Lung microvascular endothelial cell (primary cell): ENCODE data around the gene TRIM42. TPM values are rescaled to one million over a fixed set of nuclear protein-coding genes. Genes with fewer than 3 reads are reported as not detected.
A peak's percentile ranks its signal among the peaks of the same experiment; 100 is the strongest.

Experiments used
- DNase-seq, 2 donors: peaks; one replicate each; pipeline versions ENCODE4 v3.0.0 to v3.0.0-alpha.2; 2010; ENCODE audit warnings: low read depth in 2 of 2
- total RNA-seq: library from RNA; depleted of rRNA; stranded (reverse); fragments of >200 nt; gene quantifications from 2 replicates; pipeline ENCODE4 v1.2.1, GENCODE V29; 2014

The TRIM42 gene
- total RNA-seq: not detected in 2 replicates

GRCh38 chr3:140677764-140678163, at the start of gene TRIM42:
Gene TRIM42, plus strand, starts transcription at chr3:140678064. Its CDS starts 166 bp downstream, at chr3:140678230.
- no peak for DNase-seq

GRCh38 chr3:140628606-140629005, 49.3 kb upstream of the TRIM42 start:
- no peak for DNase-seq

DNA sequence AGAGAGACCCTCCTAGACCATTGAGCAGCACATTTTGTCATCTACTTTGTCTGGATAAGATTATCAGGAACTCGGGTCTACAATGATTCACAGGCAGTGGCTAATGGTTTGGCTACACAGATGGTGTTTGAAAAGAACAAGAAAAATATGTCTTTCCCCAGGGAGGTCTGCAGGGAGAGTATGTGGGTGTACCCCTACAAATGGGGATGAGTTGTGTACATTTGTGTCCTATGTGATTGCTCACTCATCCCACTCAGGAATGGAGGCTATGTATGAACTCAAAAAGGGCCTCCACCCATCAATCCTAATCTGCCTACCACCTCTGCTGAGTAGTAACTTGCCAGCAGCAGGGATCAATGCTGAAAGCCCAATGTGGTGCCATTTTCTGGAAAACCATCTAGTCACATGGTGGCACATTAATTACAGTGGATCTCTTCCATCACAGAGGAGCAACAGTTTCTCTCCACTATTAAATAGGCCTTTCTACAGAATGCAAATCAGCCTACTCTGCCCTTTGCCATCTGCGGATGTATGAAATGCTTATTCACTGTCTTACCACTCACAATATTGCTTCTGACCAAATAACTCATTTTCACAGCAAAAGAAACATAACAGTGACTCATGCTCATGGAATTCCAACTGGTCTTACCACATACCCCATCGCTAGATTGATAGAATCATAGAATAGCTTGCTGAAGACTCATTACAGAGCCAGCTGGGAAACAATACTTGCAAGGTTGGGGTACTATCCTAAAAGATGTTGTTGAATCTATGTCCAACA, 48.3 kb upstream of the TRIM42 start:
- peak; percentile 5 to 89 for DNase-seq

DNA sequence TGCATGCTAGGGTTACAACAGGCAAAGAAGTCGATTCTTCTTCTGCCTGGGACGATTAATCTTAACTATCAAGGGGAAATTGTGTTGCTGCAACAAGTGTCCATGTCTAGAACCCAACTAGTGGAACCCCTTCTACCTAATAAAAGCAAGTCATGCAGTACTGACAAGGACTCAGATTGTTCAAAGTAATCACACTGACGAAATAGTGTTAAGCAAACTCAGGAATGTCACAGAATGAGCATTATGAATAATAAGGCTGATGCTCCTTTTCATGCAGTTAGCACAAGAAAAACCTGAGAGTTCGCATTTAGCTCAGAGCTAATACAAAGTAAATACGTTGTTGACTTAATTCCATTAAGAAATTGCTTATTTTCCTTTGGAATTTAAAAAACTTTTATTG, 47.5 kb upstream of the TRIM42 start:
- no peak for DNase-seq

- DNase-seq: peak in 1 of 2 donors; percentile 22
Measured at GRCh38 chr3:140630866-140631265, 47.0 kb upstream of the TRIM42 start.

DNA sequence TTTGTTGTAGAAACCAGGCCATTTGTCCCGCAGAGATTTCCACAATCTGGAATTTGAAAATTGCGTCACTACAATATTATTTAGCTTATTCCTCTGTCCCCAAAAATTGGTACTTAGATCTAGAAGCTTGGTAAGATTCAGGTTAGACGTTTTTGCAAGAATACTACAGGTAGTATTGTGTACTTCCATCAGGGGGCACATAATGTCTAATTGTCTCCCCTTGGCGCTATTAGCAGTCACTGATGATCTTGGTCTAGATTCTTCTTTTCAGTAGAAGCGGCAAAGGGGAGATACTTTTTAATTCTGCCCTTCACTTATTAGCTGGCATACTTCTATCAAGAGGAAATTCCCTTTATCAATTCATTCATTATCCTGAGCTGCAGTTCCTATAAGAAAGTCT, 42.6 kb upstream of the TRIM42 start:
- no peak for DNase-seq

DNA sequence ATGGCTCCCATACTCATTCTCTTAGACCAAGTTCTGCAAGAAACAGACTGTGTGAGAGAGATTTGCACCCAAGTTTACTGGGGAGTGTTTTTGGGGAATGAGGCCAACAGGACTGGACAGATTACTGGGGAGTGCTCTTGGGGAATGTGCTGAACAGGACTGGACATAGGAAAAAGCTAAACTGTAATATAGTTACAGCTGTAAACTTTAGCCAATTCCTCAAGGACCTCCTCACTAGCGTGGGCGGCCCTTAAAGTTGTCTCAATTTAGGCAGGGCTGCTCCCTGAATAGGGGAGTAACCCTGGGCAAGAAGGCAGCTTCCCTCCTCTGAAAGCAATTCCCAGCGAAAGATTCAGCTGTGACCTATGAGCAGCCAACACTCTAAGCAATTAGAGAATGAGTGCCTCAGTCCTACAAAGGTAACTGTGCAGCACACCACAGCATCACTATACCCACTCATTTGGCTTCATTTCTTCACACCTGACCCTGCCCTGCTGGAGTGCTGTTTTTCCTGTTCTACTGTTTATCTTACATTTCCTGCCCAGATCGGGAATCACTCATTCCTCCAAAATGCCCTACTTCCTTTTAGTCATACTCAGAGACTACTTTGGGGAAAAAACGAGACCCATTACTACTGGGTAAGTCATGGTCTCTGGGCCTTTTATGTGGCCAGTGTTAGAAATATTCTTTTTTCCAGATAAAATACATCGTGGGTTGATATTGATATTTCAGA, 41.3 kb upstream of the TRIM42 start:
- peak in 1 of 2 donors; percentile 47 for DNase-seq

- DNase-seq: no peak
Measured at GRCh38 chr3:140651287-140651686, 26.6 kb upstream of the TRIM42 start.

- no peak for DNase-seq
Measured at GRCh38 chr3:140655678-140656077, 22.2 kb upstream of the TRIM42 start.

- no peak for DNase-seq
Measured at GRCh38 chr3:140664111-140664510, 13.8 kb upstream of the TRIM42 start.

- no peak for DNase-seq
Measured at GRCh38 chr3:140682586-140682985, 4.7 kb downstream of the TRIM42 start.

GRCh38 chr3:140686128-140686527, 8.3 kb downstream of the TRIM42 start:
- no peak for DNase-seq

- DNase-seq: no peak
Measured at GRCh38 chr3:140686948-140687347, 9.1 kb downstream of the TRIM42 start.

DNA sequence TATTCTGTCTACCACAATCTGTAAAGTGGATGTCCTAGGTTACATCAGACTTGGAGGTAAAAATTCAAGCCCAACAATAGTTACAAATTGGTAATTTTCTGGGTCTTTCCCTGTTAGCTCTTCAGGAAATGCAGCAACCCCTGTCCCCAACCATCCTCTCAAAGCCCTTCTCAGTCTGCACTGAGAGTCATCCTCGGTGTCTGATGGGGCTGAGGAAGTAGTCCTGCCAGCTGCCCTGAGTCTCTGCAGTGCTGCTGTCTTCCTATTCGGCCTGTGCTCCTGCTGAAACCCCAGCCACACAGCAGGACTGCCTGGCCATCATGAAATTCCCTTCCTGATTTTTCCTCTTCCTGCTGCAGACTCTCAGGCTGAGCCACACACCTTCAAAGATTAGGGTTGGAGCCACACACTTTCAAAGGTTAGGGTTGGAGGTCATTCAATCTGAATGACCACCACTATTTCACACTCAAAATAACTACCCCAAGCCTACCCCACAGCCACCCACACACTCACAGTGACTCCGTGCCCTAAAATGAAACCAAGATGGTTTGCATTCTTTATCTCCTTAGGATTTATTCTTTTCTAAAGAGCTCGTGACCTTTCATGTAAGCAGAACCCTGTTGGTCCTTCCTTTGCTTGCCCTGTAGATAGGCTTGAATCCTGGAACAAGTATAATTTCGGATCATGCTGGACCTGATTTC, 17.6 kb downstream of the TRIM42 start:
- DNase-seq: no peak

GRCh38 chr3:140699516-140700231, 21.8 kb downstream of the TRIM42 start:
- no peak for DNase-seq

DNA sequence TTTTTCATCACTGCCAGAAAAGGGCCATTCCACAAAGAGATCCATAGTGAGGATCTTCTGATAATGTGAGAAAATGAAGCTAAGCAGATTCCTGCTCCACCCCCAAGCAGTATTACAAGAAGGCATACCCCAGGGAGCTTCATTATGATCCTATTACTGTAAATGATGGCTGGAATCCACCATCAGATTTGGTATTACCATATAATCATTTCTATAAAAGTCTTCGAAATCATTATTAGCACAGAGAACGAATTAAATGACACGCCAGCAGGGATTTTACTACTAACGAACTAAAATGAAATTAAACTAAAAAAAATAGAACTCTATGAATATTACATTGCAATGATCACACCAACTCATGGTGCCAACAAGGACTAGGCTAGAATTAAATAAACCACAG, 24.4 kb downstream of the TRIM42 start:
- DNase-seq: no peak

DNA sequence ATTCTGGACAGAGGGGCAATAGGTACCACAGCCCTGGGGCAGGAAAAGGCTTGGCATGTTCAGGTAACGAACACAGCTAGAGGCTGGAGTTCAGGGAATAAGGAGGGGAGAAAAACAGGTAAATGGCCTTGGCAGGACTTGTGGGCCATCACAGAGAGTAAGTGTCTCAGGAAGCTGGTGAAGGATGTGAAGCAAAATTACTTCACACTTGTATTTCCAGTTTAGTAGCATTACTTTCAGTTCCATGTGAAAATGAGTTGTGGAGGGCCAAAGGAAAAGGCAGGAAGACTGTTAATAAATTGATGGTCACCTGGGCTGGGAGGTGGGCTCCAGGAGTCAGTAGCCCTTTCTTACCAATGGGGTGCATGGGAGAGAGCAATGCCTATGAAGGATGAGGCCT, 25.6 kb downstream of the TRIM42 start:
- DNase-seq: no peak

DNA sequence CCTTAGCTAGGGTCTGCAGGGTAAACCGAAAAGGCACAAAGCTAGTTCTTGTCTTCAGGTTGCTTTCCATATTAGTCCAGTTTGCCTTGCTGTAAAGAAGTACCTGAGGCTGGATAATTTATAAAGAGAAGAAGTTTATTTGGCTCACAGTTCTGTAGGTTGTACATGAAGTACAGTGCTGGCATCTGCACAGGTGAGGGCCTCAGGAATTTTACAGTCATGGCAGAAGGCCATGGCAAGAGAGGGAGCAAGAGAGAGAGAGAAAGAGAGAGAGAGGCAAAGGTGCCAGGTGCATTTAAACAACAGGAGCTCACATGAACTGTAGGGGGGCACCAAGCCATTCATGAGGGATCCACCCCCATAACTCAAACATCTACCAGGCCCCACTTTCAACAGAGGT, 26.9 kb downstream of the TRIM42 start:
- DNase-seq: no peak

DNA sequence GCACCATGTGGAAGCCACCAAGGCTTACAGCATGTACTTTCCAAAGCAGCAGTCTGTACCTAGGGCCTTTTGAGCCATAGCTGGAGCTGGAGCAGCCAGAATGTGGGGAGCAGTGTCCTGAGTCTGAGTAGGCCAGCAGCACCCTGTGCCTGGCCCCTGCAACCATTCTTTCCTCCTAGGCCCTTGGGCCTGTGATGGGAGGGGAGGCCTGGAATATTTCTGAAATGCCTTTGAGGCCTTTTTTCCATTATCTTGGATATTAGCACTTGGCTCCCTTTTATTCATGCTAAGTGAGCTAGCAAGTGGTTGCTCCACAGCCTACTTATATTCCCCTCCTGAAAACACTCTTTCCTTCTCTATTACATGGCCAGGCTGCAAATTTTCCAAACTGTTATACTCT, 28.1 kb downstream of the TRIM42 start:
- DNase-seq: no peak

DNA sequence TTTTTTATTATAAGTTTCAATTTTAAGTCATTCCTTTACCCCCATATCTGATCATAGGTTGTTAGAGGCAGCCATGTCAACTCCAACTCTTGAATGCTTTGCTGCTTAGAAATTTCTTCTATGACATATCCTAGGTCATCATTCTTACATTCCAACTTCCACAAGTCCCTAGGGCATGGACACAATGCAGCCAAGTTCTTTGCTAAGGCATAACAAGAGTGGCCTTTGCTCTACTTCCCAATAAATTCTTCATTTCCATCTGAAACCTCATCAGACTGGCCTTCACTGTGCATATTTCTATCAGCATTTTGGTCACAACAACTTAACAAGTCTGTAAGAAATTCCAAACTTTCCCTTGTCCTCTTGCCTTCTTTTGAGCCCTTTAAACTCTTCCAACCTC, 28.5 kb downstream of the TRIM42 start:
- DNase-seq: no peak

DNA sequence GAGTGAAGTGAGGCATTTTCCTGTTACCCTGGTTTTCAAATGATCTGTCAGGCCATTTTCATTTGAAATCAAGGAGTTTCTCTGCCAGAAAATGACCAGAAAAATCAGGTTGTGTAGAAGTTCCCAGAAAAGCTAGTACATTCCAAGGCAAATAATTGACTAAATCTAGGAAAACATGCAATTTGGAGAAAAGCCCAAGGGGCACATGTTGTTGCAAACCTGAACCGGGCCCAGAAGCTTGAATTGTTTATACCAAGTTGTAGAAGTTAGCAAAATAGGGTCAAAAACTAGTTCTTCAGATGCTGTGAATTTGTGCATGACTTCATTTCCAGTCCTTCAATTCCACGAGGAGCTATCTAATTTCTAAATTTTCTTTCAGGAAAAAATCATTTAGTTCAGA, 31.0 kb downstream of the TRIM42 start:
- no peak for DNase-seq

DNA sequence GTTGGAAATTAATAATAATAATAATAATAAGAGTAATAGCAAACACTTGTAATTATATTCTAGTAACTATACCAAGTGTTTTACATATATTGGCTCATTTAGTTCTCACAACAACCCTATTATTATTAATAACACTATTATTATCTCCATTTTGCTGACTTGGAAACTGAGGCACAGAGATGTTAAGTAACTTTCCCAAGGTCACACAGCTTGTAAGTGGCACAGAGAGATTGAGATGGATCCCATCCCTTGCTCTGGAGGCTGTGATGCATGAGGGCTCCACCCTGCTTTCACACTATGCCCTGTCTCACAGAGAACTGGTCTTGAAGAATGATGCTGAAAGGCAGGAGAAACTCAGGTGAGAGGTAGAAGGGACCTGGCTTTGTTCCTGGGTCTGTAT, 31.9 kb downstream of the TRIM42 start:
- DNase-seq: no peak
